HepG2 (cell line): Measurements from ENCODE around the gene CCL18.
"Not testable (repeated sequence)": the region's sequence is repeated elsewhere in the genome, so short reads cannot be mapped to it uniquely, and the experiment has no call there.

Source experiments
- CTCF ChIP-seq: sonication (generic); formaldehyde crosslinking; IDR thresholded peaks from 2 replicates; pipeline ENCODE4 v1.5.0; 2020; ENCODE audit warnings: mild to moderate bottlenecking, missing genetic modification reagents, moderate library complexity
- DR1 ChIP-seq: sonication (generic); formaldehyde crosslinking; IDR thresholded peaks from 2 replicates; pipeline ENCODE4 v1.8.0; 2021; ENCODE audit warnings: mild to moderate bottlenecking, missing genetic modification reagents, inconsistent platforms
- ETV5 ChIP-seq: IDR thresholded peaks from 2 replicates; pipeline ENCODE4 v1.6.1; 2018; ENCODE audit warnings: missing biosample characterization, missing genetic modification reagents, inconsistent platforms, borderline replicate concordance
- GABPB1 ChIP-seq: IDR thresholded peaks from 2 replicates; pipeline ENCODE4 v1.6.1; 2016; ENCODE audit warnings: mild to moderate bottlenecking, missing genetic modification reagents, moderate library complexity, missing compliant biosample characterization
- HCFC1 ChIP-seq: fragments of 150-350 bp; IDR thresholded peaks from 2 replicates; pipeline ENCODE4 v1.6.1; 2014; ENCODE audit warnings: low read depth, low read length
- IKZF4 ChIP-seq: sonication (generic); formaldehyde crosslinking; IDR thresholded peaks from 2 replicates; pipeline ENCODE4 v1.5.1; 2020; ENCODE audit warnings: borderline replicate concordance, mild to moderate bottlenecking, low read depth, missing genetic modification reagents; ENCODE audit errors: not compliant biosample characterization
- MAFG ChIP-seq: sonication (generic); formaldehyde crosslinking; IDR thresholded peaks from 2 replicates; pipeline ENCODE4 v1.5.1; 2020; ENCODE audit warnings: mild to moderate bottlenecking, missing genetic modification reagents
- POLR2A ChIP-seq, 2 experiments: IDR thresholded peaks; 2 replicates each; pipeline ENCODE4 v1.6.1; 2011; ENCODE audit warnings: low read depth in 2 of 2, low read length in 2 of 2, mild to moderate bottlenecking in 1 of 2, moderate library complexity in 1 of 2; ENCODE audit not compliant: insufficient read depth in 1 of 2
- POLR2AphosphoS5 ChIP-seq: IDR thresholded peaks from 2 replicates; pipeline ENCODE4 v1.6.1; 2012; ENCODE audit warnings: low read depth, low read length
- SIN3A ChIP-seq: IDR thresholded peaks from 2 replicates; pipeline ENCODE4 v1.6.1; 2011; ENCODE audit warnings: low read depth, mild to moderate bottlenecking, control low read depth, low read length, borderline replicate concordance
- TBL1XR1 ChIP-seq: fragments of 150-350 bp; IDR thresholded peaks from 2 replicates; pipeline ENCODE4 v1.6.1; 2014; ENCODE audit warnings: borderline replicate concordance, low read length; ENCODE audit not compliant: partially characterized antibody
- ZBTB14 ChIP-seq: sonication (generic); formaldehyde crosslinking; IDR thresholded peaks from 2 replicates; pipeline ENCODE4 v1.4.0; 2020; ENCODE audit warnings: missing genetic modification reagents
- ZNF256 ChIP-seq: sonication (generic); formaldehyde crosslinking; conservative IDR thresholded peaks from 2 replicates; pipeline ENCODE4 v1.4.0; 2020; ENCODE audit warnings: missing genetic modification reagents

GRCh38 chr17:36115649-36115977, 51.5 kb downstream of the CCL18 start:
- not testable (repeated sequence) for TF ChIP-seq SIN3A; CTCF (CRISPR knock-in tag); ZNF256 (CRISPR knock-in tag); MAFG; GABPB1; POLR2A (IDR thresholded peaks at IDR 0.05; ENCODE audit: insufficient read depth in 1 of 2, low read depth in 2 of 2, low read length in 2 of 2); ETV5 (CRISPR knock-in tag); TBL1XR1; ZBTB14 (CRISPR knock-in tag); HCFC1; POLR2AphosphoS5; IKZF4; DR1 (CRISPR knock-in tag)
